GM23248 (cell line): ENCODE measurements around the gene ISM1.

Source experiments
- EZH2 ChIP-seq: fragments of 200-600 bp; sonication (generic); IDR thresholded peaks from 2 replicates; pipeline ENCODE4 v1.6.1; 2018; ENCODE audit warnings: antibody characterized with exemption, mild to moderate bottlenecking; ENCODE audit not compliant: insufficient read depth, poor library complexity, severe bottlenecking
- EZH2phosphoT487 ChIP-seq: fragments of 200-600 bp; sonication (generic); IDR thresholded peaks from 2 replicates; pipeline ENCODE4 v1.6.1; 2018; ENCODE audit warnings: antibody characterized with exemption, moderate library complexity, mild to moderate bottlenecking, low read depth; ENCODE audit not compliant: insufficient read depth

DNA sequence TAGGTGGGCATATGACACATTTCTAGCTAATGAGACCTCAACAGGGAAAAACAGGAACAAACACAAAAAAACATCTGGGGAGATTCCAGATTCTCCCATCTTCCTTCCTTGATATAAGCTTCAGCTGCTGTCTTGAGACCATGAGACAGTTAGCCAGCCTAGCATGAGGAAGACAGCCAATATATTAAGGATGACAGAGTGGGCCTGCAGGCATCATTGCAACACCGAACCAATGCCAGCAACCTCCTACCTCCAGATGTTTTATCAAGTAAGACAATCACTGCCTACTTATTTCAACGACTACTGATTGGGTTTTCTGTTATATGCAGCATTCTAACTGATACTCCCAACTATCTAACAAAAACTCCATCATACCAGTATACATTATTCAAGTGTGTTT lies 119.0 kb downstream of the ISM1 start:
- TF ChIP-seq EZH2 (no peak), EZH2phosphoT487 (no peak)
